Erythroblast (primary cell): ENCODE data around the gene RAD18.

ENCODE experiments used
- GATA1 ChIP-seq: IDR thresholded peaks from 2 replicates; pipeline ENCODE4 v1.6.1; 2011; ENCODE audit warnings: low read depth, mild to moderate bottlenecking, control low read depth, low read length, moderate library complexity
- POLR2A ChIP-seq: IDR thresholded peaks from 2 replicates; pipeline ENCODE4 v1.6.1; 2011; ENCODE audit warnings: mild to moderate bottlenecking, low read length

DNA sequence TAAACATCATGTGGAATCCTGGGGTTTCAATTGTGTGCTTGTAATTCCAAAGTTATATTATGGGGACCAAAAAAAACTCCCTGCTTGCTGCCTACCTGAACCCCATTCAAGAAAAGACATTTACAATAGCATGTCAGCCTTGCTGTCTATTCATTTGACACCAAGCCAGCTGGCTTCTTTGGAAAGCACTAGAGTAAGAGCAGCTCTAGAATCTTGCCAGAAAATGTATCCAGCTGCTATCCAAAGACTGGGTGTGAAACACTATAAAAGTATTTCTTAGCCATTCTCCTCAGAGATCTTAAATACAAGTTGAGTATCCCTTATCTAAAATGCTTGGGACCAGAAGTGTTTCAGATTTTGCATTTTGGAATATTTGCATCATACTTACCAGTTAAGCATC is 87.4 kb downstream of the RAD18 start:
- TF ChIP-seq POLR2A (no peak), GATA1 (no peak)
